GM12892 (cell line): ENCODE data around the gene DAAM1.

Experiments used
- POLR2AphosphoS5 ChIP-seq: IDR thresholded peaks from 2 replicates; pipeline ENCODE4 v1.6.1; 2011; ENCODE audit warnings: low read depth, low read length, control low read depth
- TAF1 ChIP-seq: IDR thresholded peaks from 2 replicates; pipeline ENCODE4 v1.6.1; 2011; ENCODE audit warnings: low read depth, mild to moderate bottlenecking, control low read depth, low read length, borderline replicate concordance

DNA sequence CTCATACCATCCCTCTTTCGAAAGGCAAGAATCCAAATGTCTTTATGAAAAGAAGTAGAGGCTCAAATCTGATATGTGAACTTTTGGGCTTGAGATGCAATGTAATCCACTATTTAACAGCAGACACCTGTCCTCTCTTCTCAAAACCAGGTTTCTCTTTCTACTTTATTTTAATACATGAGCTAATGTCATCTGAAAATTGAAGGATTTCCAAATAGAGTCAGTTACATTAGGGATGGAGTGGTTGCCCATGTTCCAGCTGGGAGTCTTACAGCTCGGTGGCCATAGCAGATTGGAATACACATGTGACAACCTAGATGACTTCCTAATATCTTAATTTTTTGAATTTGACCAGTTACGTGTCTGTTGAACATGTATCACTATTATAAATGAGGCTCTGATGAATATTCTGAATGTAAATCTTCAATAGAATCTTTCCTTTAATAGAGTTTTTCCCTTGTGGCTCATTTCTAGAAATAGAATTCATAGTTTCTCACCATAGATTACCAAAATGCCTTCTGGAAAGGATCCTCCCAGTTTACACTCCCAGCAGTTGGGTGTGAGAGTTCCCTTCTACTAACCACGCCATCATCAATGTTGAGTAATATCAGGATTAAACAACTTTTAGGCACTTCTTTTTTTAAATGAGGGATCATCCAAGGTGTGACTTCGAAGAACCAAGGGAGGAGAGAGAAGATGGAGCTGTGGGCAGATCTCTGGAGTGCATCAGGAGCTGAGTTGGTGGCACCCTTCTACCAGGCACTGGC, 227.6 kb downstream of the DAAM1 start:
- TF ChIP-seq TAF1 (no peak), POLR2AphosphoS5 (no peak)
